Aorta (tissue), 5 donors: ENCODE measurements around the gene APOBEC3B. TPM values are rescaled to one million over a fixed set of nuclear protein-coding genes. Genes with fewer than 3 reads are reported as not detected.
A peak's percentile ranks its signal among the peaks of the same experiment; 100 is the strongest.
"Not testable (repeated sequence)": the region's sequence is repeated elsewhere in the genome, so short reads cannot be mapped to it uniquely, and the experiment has no call there.

Experiments used
- ATAC-seq: fragments of 200-7000 bp; cut with Tn5 transposase; one replicate; pipeline ENCODE4 v1.9.1; 2022; ENCODE audit warnings: moderate library complexity; ENCODE audit not compliant: low FRiP score
- DNase-seq, 2 donors: peaks; one replicate each; pipeline ENCODE4 v3.0.0-alpha.2; 2020
- H3K27ac ChIP-seq, 2 donors: one replicate each; pipeline ENCODE4 v1.5.1; 2013; ENCODE audit warnings: low read length in 2 of 2, mild to moderate bottlenecking in 2 of 2, moderate library complexity in 2 of 2, control low read depth in 1 of 2, inconsistent platforms in 1 of 2, low read depth in 1 of 2
- H3K27me3 ChIP-seq, 2 donors: one replicate each; pipeline ENCODE4 v1.6.1; 2013; ENCODE audit warnings: control low read depth in 1 of 2, low read length in 1 of 2, mild to moderate bottlenecking in 1 of 2, moderate library complexity in 1 of 2; ENCODE audit not compliant: insufficient read depth in 2 of 2, control insufficient read depth in 1 of 2
- H3K36me3 ChIP-seq, 2 donors: one replicate each; pipeline ENCODE4 v1.6.1; 2013; ENCODE audit warnings: control low read depth in 1 of 2, low read length in 1 of 2, mild to moderate bottlenecking in 1 of 2; ENCODE audit not compliant: insufficient read depth in 2 of 2, control insufficient read depth in 1 of 2
- H3K4me1 ChIP-seq, 2 donors: one replicate each; pipeline ENCODE4 v1.6.1; 2013; ENCODE audit warnings: low read length in 2 of 2, control low read depth in 1 of 2, mild to moderate bottlenecking in 1 of 2, moderate library complexity in 1 of 2; ENCODE audit not compliant: insufficient read depth in 2 of 2, control insufficient read depth in 1 of 2
- H3K4me3 ChIP-seq, 2 donors: one replicate each; pipeline ENCODE4 v1.5.1; 2013; ENCODE audit warnings: low read length in 2 of 2, control low read depth in 1 of 2, mild to moderate bottlenecking in 1 of 2
- H3K9me3 ChIP-seq: one replicate; pipeline ENCODE4 v1.6.1; 2013; ENCODE audit warnings: mild to moderate bottlenecking, low read length; ENCODE audit not compliant: control insufficient read depth
- WGBS, 2 donors: extraction: QIAGEN DNeasy Blood & Tissue Kit; methylation state at CpG; one replicate each; pipeline ENCODE4 v1.1.7; 2013; 5-methylcytosine and 5-hydroxymethylcytosine counted together
- intact Hi-C, 2 donors: fragments of 100-400 bp; cut with DNase I; formaldehyde crosslinking; loops; one replicate each; pipeline versions ENCODE4 v1.14.2 to v1.15.0; 2022
- polyA plus RNA-seq, 2 donors: library from polyadenylated mRNA; stranded (reverse); fragments of 200-250 nt; gene quantifications; one replicate each; pipeline ENCODE4 v1.2.3, GENCODE V29; 2013
- total RNA-seq, 2 donors: library from RNA; stranded (reverse); fragmentation: NEBNext Ultra II Directional; extraction: Animal tissue kit (Norgen Biotek cat#: 25700); gene quantifications; one replicate each; pipeline ENCODE4 v1.2.1, GENCODE V29; 2021
- donor health status: healthy with polysubstance abuse.
- donor health status: Bipolar disorder and iron deficiency.
- donor health status: DM: no; HTN: no; CAD: no.
- donor health status: DM: no; HTN: no; CAD: no.
- donor health status: DM: yes; HTN: yes; CAD: no.

Gene APOBEC3B
- total and polyA plus RNA-seq, 4 donors: 1.4 to 2.0 TPM; not detected in 2

DNA sequence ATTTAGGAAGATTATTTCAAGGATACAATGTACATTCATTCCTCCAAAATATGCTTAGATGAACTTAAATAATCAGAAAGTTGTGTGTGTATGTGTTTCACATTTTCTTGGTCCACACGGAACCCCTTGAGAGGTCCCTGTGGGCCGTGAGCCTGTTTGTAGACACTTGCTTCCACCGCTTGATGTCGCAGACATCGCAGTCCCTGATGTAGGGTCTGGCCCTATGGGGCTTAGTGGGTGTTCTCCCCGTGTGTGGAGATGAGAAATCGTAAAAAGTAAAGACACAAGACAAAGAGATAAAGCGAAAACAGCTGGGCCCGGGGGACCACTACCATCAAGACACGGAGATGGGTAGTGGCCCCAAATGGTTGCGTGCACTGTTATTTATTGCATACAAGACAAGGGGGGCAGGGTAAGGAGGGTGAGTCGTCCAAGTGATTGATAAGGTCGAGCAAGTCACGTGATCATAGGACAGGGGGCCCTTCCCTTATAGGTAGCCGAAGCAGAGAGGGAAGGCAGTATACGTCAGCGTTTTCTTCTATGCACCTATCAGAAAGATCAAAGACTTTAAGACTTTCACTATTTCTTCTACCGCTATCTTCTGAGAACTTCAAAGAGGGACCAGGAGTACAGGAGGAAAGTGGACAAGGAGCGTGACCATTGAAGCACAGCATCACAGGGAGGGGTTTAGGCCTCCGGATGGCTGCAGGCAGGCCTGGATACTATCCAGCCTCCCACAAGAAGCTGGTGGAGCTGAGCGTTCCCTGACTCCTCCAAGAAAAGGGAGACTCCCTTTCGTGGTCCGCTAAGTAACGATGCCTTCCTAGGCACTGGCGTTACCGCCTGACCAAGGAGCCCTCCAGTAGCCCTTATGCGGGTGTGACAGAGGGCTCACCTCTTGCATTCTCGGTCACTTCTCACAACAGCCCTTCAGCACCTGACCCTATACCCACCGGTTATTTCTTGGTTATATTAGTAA lies 30.7 kb downstream of the APOBEC3B start:
- ATAC-seq (no peak), DNase-seq (no peak)
- Histone ChIP-seq H3K9me3 (no peaks in the 10 kb centered on the region), H3K36me3 (no peaks in the 10 kb centered on the region), H3K27me3 (no peaks in the 10 kb centered on the region), H3K27ac (no peak overlapping the region), H3K4me1 (no peaks in the 10 kb centered on the region), H3K4me3 (no peak overlapping the region)
- WGBS, 2 donors: 84 to 89% methylated on average over 29 of the region's 29 CpGs
- intact Hi-C loops: no loop called here

DNA sequence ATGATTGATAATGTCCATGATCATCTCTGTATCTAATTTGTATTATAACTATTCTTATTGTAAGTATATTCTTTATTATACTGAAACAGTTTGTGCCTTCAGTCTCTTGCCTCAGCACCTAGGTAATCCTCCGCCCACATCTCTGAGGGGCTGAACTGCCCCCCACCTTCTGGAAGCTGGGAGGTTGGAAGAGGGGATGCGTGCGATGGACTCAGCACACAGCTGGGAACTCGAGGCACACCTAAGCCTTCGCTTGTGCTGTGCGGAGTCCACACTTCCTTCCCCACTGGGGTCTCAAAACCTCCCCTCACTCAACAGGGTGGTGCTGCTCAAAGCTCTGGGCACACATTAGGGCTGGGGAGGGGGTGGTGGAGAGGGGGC lies 31.4 kb downstream of the APOBEC3B start:
- DNase-seq, intact Hi-C loops, H3K27me3 ChIP-seq, H3K27ac ChIP-seq, H3K36me3 ChIP-seq, H3K9me3 ChIP-seq, H3K4me3 ChIP-seq, H3K4me1 ChIP-seq: not testable (repeated sequence)
- ATAC-seq: peak; percentile 42
- 92 to 94% methylated on average over 6 of the region's 6 CpGs for WGBS, 2 donors

DNA sequence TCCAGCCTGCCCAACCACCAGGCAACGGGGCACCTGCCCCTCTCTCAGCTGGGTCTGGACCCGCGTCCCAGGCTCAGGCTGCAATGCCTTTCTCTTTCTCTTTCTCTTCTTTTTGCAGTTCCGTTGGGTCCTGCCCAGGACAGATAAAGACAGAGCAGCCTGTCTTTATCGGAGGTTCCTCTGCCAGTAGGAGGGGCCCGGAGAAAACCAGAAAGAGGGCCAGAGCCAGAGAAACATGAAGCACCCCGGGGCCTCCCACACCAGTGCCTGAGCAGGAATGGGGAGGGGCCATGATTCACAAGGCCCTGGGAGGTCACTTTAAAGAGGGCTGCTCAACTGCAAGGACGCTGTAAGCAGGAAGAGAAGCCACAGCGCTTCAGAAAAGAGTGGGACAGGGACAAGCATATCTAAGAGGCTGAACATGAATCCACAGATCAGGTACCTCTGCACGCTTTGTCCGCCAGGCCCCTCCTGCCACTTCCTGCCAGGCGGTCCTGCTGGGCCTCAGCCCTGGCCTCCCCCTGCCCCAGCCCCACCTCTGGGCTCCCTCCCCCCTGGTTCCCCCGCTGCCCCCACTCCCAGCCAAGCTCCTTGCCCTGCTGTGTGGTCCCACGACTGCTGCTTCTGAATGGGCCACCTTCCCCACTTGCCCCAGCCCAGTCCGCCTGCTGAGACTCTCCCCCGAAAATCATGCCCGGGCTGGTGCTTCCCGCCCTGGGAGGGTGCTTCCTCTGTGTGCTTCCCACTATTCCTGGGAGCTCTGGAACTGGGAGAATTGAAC lies 32.0 kb downstream of the APOBEC3B start, which contains the start of gene APOBEC3C:
Gene APOBEC3C, plus strand, starts transcription at position 316 of the 781 bp plus-strand sequence. Its CDS starts 106 bp downstream, at position 422.
- intact Hi-C loops: no loop called here
- DNase-seq (peak; percentile 85 to 91), ATAC-seq (peak; percentile 89)
- H3K9me3 ChIP-seq: no peaks in the 10 kb centered on the region
- 14 to 18% methylated on average over 17 to 18 of the region's 18 CpGs for WGBS, 2 donors
- H3K36me3 ChIP-seq: no peaks in the 10 kb centered on the region
- H3K27ac ChIP-seq: no peak within 1 kb of the TSS
- peak within 1 kb of the TSS; percentile 2 to 9 for H3K4me3 ChIP-seq
- H3K27me3 ChIP-seq: no peaks in the 10 kb centered on the region
- H3K4me1 ChIP-seq: no peaks in the 10 kb centered on the region

DNA sequence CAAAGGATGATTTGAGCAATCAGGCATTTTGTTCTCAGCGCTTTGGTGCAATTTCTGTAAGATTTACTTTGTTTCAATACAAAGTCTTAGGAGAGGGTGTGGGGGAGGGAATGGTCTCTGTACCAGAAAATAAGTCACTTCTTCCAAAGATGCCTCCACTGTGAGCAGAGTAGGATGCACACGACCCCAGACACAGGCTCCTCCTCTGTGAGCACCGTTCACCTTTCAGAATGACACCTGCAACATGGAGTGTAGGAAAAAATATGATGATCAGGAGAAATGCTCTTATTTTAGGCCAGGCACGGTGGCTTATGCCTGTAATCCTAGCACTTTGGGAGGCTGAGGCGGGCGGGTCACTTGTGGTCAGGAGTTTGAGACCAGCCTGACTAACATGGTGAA lies 32.6 kb downstream of the APOBEC3B start:
- intact Hi-C loops, H3K27ac ChIP-seq, H3K27me3 ChIP-seq, H3K36me3 ChIP-seq, H3K9me3 ChIP-seq, H3K4me1 ChIP-seq, ATAC-seq, DNase-seq: not testable (repeated sequence)
- WGBS, 2 donors: 55 to 56% methylated on average over 6 of the region's 6 CpGs
- H3K4me3 ChIP-seq: peak overlapping the region in 1 of 2 donors; percentile 2

DNA sequence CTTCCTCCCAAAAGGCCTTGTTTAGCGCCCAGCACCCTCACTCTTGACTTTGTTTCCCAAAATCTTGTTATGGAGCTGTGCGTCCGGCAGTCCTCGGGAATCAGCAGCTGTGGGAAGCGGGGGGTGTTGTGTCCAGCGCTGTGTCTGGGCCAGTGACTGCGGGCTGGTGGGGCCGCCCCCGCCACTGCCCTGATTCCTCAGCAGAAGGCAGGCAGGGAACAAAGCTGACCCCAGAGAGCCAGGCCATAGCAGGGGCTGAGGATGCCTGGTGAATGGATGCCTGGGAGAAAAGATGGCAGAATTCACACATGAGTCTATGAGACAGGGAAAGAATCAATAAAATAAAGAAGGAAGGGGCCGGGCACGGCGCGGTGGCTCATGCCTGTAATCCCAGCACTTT lies 34.4 kb downstream of the APOBEC3B start:
- no peaks in the 10 kb centered on the region for H3K27me3 ChIP-seq
- DNase-seq: no peak
- WGBS, 2 donors: 96 to 99% methylated on average over 13 of the region's 13 CpGs
- H3K4me3 ChIP-seq: no peak overlapping the region
- H3K9me3 ChIP-seq: no peaks in the 10 kb centered on the region
- intact Hi-C loops: no loop called here
- no peak for ATAC-seq
- no peaks in the 10 kb centered on the region for H3K36me3 ChIP-seq
- H3K4me1 ChIP-seq: no peaks in the 10 kb centered on the region
- H3K27ac ChIP-seq: no peak overlapping the region

DNA sequence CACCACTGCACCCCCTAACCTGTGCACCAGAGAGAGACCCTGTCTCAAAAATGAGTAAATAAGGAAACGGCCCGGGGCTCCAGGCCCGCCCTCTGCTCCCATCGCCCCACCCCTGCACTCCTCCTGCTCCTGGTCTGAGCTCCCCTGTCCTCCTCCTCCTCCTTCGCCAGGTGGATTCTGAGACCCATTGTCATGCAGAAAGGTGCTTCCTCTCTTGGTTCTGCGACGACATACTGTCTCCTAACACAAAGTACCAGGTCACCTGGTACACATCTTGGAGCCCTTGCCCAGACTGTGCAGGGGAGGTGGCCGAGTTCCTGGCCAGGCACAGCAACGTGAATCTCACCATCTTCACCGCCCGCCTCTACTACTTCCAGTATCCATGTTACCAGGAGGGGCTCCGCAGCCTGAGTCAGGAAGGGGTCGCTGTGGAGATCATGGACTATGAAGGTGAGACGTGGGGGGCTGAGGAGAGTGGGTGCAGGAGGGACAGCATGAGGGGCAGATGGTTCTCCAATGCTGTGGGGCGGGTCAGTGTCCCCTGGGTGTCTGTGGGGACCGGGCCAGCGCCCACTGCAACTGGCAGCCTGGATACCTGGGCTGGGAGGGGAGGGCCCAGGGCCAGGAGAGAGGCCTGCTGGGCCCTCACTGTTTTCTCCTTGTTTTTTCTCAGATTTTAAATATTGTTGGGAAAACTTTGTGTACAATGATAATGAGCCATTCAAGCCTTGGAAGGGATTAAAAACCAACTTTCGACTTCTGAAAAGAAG lies 35.6 kb downstream of the APOBEC3B start:
- no peaks in the 10 kb centered on the region for H3K36me3 ChIP-seq
- ATAC-seq (no peak), DNase-seq (no peak)
- H3K27me3 ChIP-seq: no peaks in the 10 kb centered on the region
- H3K4me1 ChIP-seq: no peaks in the 10 kb centered on the region
- 85% methylated on average over 18 of the region's 18 CpGs for WGBS, 2 donors
- H3K4me3 ChIP-seq: no peak overlapping the region
- H3K9me3 ChIP-seq: no peaks in the 10 kb centered on the region
- no peak overlapping the region for H3K27ac ChIP-seq
- intact Hi-C loops: no loop called here

DNA sequence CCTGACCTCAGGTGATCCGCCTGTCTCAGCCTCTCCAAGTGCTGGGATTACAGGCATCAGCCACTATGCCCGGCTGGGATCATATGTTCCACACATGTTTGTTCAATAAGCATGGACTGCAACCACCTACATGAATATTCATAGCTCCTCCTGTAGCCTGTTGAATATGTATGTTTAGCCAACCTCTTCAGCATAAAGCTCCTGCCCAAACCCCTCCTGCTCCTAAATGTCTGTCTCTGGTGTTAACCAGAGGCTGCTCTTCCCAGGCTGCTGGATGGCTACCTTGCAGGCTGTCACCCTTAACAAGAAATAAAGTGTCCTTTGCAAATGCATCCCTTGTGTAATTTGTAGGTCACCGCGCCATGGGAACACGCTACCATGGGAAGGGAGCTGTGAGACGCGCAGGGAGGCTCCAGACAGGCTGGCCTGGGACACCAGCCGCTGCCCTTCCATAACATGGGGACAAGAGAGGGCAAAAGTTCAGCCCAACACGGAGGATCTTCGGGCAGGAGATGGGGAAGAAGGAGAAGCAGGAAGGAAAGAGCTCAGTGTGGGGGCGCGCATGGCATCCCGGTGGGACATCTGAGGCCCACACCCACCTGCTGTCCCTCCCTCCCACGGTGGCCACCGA lies 38.0 kb downstream of the APOBEC3B start:
- H3K36me3 ChIP-seq, H3K27ac ChIP-seq, H3K4me3 ChIP-seq, H3K9me3 ChIP-seq, ATAC-seq, intact Hi-C loops, H3K4me1 ChIP-seq, DNase-seq, H3K27me3 ChIP-seq: not testable (repeated sequence)
- WGBS, 2 donors: 52 to 55% methylated on average over 12 to 15 of the region's 15 CpGs
